Endothelial cell of umbilical vein (primary cell): ENCODE measurements around the gene DNTT. TPM values are rescaled to one million over a fixed set of nuclear protein-coding genes. Genes with fewer than 3 reads are reported as not detected.

Source experiments
- BruUV-seq: library from RNA; stranded (reverse); fragments of 400-500 nt; replicated peaks from 2 replicates; lab custom pipeline; 2021; lab: Mats Ljungman, UMichigan
- CTCF ChIA-PET: fragments of 300-600, 350-600 bp; sonication (Branson Sonifier 250); formaldehyde crosslinking; loops from one replicate; lab custom pipeline; 2021; ENCODE audit warnings: antibody characterized with exemption, inconsistent platforms; lab: Charles Lee
- POLR2A ChIA-PET: fragments of 300-600, 350-600 bp; sonication (Branson Sonifier 250); formaldehyde crosslinking; loops from one replicate; lab custom pipeline; 2021; ENCODE audit warnings: antibody characterized with exemption, inconsistent platforms; lab: Charles Lee
- DNase-seq: peaks from one replicate; pipeline ENCODE4 v3.0.0-alpha.2; 2011; ENCODE audit warnings: low read depth, low spot score
- FAIRE-seq: peaks from 2 replicates; lab custom pipeline; 2011; peaks lifted over from hg19 to GRCh38; lab: Jason Lieb, UNC
- H2AFZ ChIP-seq: 2 replicates; pipeline ENCODE4 v1.6.0; 2012; ENCODE audit warnings: low read depth, low read length, control low read depth, inconsistent platforms
- H3K27ac ChIP-seq: 2 replicates; pipeline ENCODE4 v1.5.1; 2011; ENCODE audit warnings: low read depth, mild to moderate bottlenecking, control low read depth, low read length, moderate library complexity; ENCODE audit not compliant: insufficient read depth
- H3K27me3 ChIP-seq, 2 experiments: 2 replicates each; pipeline versions ENCODE4 v1.6.0 to v1.6.1; 2011; ENCODE audit warnings: low read length in 2 of 2, mixed read lengths in 1 of 2; ENCODE audit not compliant: control insufficient read depth in 2 of 2, insufficient read depth in 2 of 2
- H3K36me3 ChIP-seq, 2 experiments: 2 replicates in 1 of 2; 3 replicates in 1 of 2; pipeline ENCODE4 v1.5.1; 2011; ENCODE audit warnings: low read length in 2 of 2, mild to moderate bottlenecking in 1 of 2, moderate library complexity in 1 of 2; ENCODE audit not compliant: control insufficient read depth in 2 of 2, insufficient read depth in 2 of 2; ENCODE audit errors: extremely low read depth in 1 of 2
- H3K4me1 ChIP-seq: 3 replicates; pipeline ENCODE4 v1.5.1; 2011; ENCODE audit warnings: mild to moderate bottlenecking, low read length; ENCODE audit not compliant: control insufficient read depth, insufficient read depth; ENCODE audit errors: extremely low read depth
- H3K4me2 ChIP-seq: 2 replicates; pipeline ENCODE4 v1.6.1; 2011; ENCODE audit warnings: low read length, control low read depth, mixed read lengths; ENCODE audit not compliant: insufficient read depth
- H3K4me3 ChIP-seq, 3 experiments: fragments of 200-600 bp in 1 of 3; sonication (generic), shearing (Covaris generic) in 1 of 3; replicated peaks in 1 of 3; 2 replicates each; pipeline ENCODE4 v1.5.1; 2011 to 2016; ENCODE audit warnings: control low read depth in 3 of 3, low read length in 3 of 3, mild to moderate bottlenecking in 2 of 3, inconsistent platforms in 1 of 3, low read depth in 1 of 3, moderate library complexity in 1 of 3; ENCODE audit not compliant: insufficient read depth in 1 of 3
- H3K79me2 ChIP-seq: 2 replicates; pipeline ENCODE4 v1.6.0; 2012; ENCODE audit warnings: low read length, inconsistent platforms; ENCODE audit not compliant: control insufficient read depth, insufficient read depth
- H3K9ac ChIP-seq: replicated peaks from 2 replicates; pipeline ENCODE3; 2011; ENCODE audit warnings: low read length, control low read depth; ENCODE audit not compliant: insufficient read depth; ENCODE audit errors: extremely low read depth
- H3K9me1 ChIP-seq: replicated peaks from 3 replicates; pipeline ENCODE4 v1.6.0; 2011; ENCODE audit warnings: mild to moderate bottlenecking, low read length; ENCODE audit not compliant: control insufficient read depth, insufficient read depth; ENCODE audit errors: extremely low read depth
- H3K9me3 ChIP-seq: replicated peaks from 2 replicates; pipeline ENCODE4 v1.5.1; 2012; ENCODE audit warnings: low read length, inconsistent platforms; ENCODE audit not compliant: control insufficient read depth, insufficient read depth
- H4K20me1 ChIP-seq: replicated peaks from 2 replicates; pipeline ENCODE3; 2011; ENCODE audit warnings: mild to moderate bottlenecking, low read length; ENCODE audit not compliant: control insufficient read depth, insufficient read depth; ENCODE audit errors: extremely low read depth
- EZH2 ChIP-seq: IDR thresholded peaks from 2 replicates; pipeline ENCODE4 v1.6.1; 2012; ENCODE audit warnings: borderline replicate concordance, low read depth, mild to moderate bottlenecking, moderate library complexity, low read length, inconsistent platforms; ENCODE audit not compliant: severe bottlenecking
- FOS ChIP-seq: IDR thresholded peaks from 2 replicates; pipeline ENCODE4 v1.6.1; 2011; ENCODE audit warnings: mild to moderate bottlenecking, low read length, moderate library complexity, borderline replicate concordance; ENCODE audit not compliant: insufficient read depth
- GATA2 ChIP-seq: IDR thresholded peaks from 2 replicates; pipeline ENCODE4 v1.7.0; 2011; ENCODE audit warnings: low read depth, mild to moderate bottlenecking, moderate library complexity, mixed read lengths, low read length; ENCODE audit not compliant: insufficient read length, insufficient read depth
- JUN ChIP-seq: IDR thresholded peaks from 2 replicates; pipeline ENCODE4 v1.6.1; 2011; ENCODE audit warnings: borderline replicate concordance, low read depth; ENCODE audit not compliant: insufficient read length, insufficient read depth
- MYC ChIP-seq: IDR thresholded peaks from one replicate; pipeline ENCODE4 v1.6.1; 2011; ENCODE audit warnings: mild to moderate bottlenecking, low read depth, low read length
- POLR2A ChIP-seq: IDR thresholded peaks from 2 replicates; pipeline ENCODE4 v1.6.1; 2012; ENCODE audit warnings: low read depth, mild to moderate bottlenecking, control low read depth, low read length
- POLR2AphosphoS5 ChIP-seq: IDR thresholded peaks from 2 replicates; pipeline ENCODE4 v1.6.1; 2012; ENCODE audit warnings: low read depth, mild to moderate bottlenecking, control low read depth, low read length, moderate library complexity; ENCODE audit not compliant: insufficient read depth
- dilution Hi-C: fragments of 300-500 bp; cut with MboI; formaldehyde crosslinking; loops from one replicate; pipeline ENCODE4 v1.15.0; 2019; ENCODE audit warnings: low sequenced_read_pairs; ENCODE audit not compliant: extremely low pct_ligation_motif_present
- intact Hi-C: fragments of 100-400 bp; cut with micrococcal nuclease; formaldehyde crosslinking; loops from one replicate; pipeline ENCODE4 v1.10.0; 2022
- polyA plus RNA-seq, 4 experiments: library from polyadenylated mRNA; depleted of rRNA in 3 of 4; stranded (reverse) in 3 of 4; unstranded in 1 of 4; fragments of >200 nt; gene quantifications; 2 replicates each; pipeline versions ENCODE4 v1.2.1 to v1.2.3, GENCODE V29; 2011 to 2012; ENCODE audit warnings: missing spikeins in 1 of 4
- total RNA-seq: library from RNA; stranded (reverse); gene quantifications from 2 replicates; pipeline ENCODE4 v1.2.3, GENCODE V29; 2021
- TF ChIP-seq, protein P1 (sequence below): IDR thresholded peaks from 2 replicates; pipeline ENCODE4 v1.6.1; 2011; ENCODE audit not compliant: insufficient read depth, insufficient read length
- TF ChIP-seq, protein P2 (sequence below), 2 donors: IDR thresholded peaks; 1 replicate in 1 of 2; 2 replicates in 1 of 2; pipeline ENCODE4 v1.5.1; 2011; ENCODE audit warnings: low read length in 2 of 2, mild to moderate bottlenecking in 2 of 2, moderate library complexity in 2 of 2, control low read depth in 1 of 2, inconsistent platforms in 1 of 2, low read depth in 1 of 2; ENCODE audit not compliant: insufficient read depth in 1 of 2; ENCODE audit errors: extremely low read depth in 1 of 2

DNTT gene
- total and polyA plus RNA-seq, 2 donors (not counting 3 experiments of a cell fraction or from before 2014, with no cell fraction given): not detected

DNA sequence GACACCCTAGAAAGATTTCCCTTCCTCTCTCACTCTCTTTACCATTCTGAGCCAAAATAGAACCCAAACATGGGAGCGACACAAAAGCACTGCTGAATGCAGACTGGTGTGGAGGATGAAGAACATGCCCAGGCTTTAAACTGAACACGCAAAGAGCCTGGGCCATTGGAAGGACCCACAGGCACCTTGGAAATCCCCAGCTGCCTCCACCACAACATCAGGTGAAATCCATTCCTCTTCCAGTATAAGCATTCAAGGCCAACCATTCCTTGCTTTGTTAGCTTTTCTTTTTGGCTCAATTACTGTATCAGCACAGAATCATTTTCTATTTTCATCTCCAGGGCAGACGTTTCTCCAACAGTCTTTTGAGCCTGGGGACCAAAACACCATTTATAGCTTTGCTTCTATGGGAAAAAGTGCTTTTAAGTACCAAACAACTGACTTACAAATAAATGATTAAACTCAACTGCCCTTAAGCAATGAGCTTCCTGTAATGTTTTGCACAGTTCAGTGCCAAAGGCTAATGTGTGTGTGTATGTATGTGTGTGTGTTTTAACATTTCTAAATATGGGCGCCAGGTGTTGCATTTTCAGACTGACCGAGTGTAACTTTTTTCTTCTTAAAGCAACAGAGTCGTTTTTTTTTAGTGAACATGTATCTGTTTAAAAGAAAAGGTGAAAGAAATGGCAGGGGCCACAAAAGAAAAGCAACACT, 16.7 kb upstream of the DNTT start:
- H3K4me2 ChIP-seq: no peak overlapping the region
- peaks cover 3 to 9% of the 10 kb centered on the region in 2 experiments for H3K27me3 ChIP-seq
- H3K9me1 ChIP-seq: no peaks in the 10 kb centered on the region
- ChIA-PET POLR2A (no interaction called here), CTCF (interaction anchor here (1.3 to 3.3 kb wide), 4 partner anchors 8 to 271 kb away, joined by 5 to 13 read pairs (median 8); no protein-coding TSS in a partner anchor)
- H3K36me3 ChIP-seq: no peaks in the 10 kb centered on the region
- no peaks in the 10 kb centered on the region for H3K9me3 ChIP-seq
- intact Hi-C loops (no loop called here), dilution Hi-C loops (no loop called here)
- no TSS peak for BruUV-seq
- H3K4me1 ChIP-seq: no peaks in the 10 kb centered on the region
- no peaks in the 10 kb centered on the region for H3K79me2 ChIP-seq
- FAIRE-seq (no peak), DNase-seq (no peak)
- no peak for TF ChIP-seq MYC
- no peak for TF ChIP-seq EZH2
- no peak for TF ChIP-seq GATA2
- TF ChIP-seq, protein P1, sequence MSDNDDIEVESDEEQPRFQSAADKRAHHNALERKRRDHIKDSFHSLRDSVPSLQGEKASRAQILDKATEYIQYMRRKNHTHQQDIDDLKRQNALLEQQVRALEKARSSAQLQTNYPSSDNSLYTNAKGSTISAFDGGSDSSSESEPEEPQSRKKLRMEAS: no peak
- TF ChIP-seq POLR2A: no peak
- no peak for TF ChIP-seq JUN
- TF ChIP-seq, protein P2, sequence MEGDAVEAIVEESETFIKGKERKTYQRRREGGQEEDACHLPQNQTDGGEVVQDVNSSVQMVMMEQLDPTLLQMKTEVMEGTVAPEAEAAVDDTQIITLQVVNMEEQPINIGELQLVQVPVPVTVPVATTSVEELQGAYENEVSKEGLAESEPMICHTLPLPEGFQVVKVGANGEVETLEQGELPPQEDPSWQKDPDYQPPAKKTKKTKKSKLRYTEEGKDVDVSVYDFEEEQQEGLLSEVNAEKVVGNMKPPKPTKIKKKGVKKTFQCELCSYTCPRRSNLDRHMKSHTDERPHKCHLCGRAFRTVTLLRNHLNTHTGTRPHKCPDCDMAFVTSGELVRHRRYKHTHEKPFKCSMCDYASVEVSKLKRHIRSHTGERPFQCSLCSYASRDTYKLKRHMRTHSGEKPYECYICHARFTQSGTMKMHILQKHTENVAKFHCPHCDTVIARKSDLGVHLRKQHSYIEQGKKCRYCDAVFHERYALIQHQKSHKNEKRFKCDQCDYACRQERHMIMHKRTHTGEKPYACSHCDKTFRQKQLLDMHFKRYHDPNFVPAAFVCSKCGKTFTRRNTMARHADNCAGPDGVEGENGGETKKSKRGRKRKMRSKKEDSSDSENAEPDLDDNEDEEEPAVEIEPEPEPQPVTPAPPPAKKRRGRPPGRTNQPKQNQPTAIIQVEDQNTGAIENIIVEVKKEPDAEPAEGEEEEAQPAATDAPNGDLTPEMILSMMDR (IDR thresholded peaks at IDR 0.05; ENCODE audit: extremely low read depth in 1 of 2, insufficient read depth in 1 of 2, low read depth in 1 of 2, low read length in 2 of 2): no peak
- TF ChIP-seq POLR2AphosphoS5: no peak
- no peak for TF ChIP-seq FOS
- no peak overlapping the region for H3K4me3 ChIP-seq
- no peak overlapping the region for H3K9ac ChIP-seq
- H2AFZ ChIP-seq: no peak overlapping the region
- no peak overlapping the region for H3K27ac ChIP-seq
- no peaks in the 10 kb centered on the region for H4K20me1 ChIP-seq
